Ishikawa (cell line): ENCODE data around the gene C10orf88.

ENCODE experiments used
- EP300 ChIP-seq: IDR thresholded peaks from 2 replicates; pipeline ENCODE4 v1.6.1; 2012; ENCODE audit warnings: borderline replicate concordance
- RAD21 ChIP-seq: IDR thresholded peaks from 2 replicates; pipeline ENCODE4 v1.6.1; 2012; ENCODE audit warnings: low read depth
- YY1 ChIP-seq: IDR thresholded peaks from 2 replicates; pipeline ENCODE4 v1.6.1; 2012; ENCODE audit warnings: low read depth

GRCh38 chr10:122984708-122985107 is 30.7 kb upstream of the C10orf88 start:
- no peak for TF ChIP-seq RAD21
- TF ChIP-seq YY1: no peak
- no peak for TF ChIP-seq EP300
